Suprapubic skin (tissue), 4 donors: ENCODE results near the gene KCNJ6. TPM values are rescaled to one million over a fixed set of nuclear protein-coding genes. Genes with fewer than 3 reads are reported as not detected.

ENCODE experiments used
- DNase-seq, 2 donors: peaks; one replicate each; pipeline ENCODE4 v3.0.0-alpha.2; 2019; ENCODE audit warnings: low spot score in 2 of 2
- H3K27ac ChIP-seq: fragments of 200-600 bp; sonication (generic); one replicate; pipeline ENCODE4 v1.5.1; 2019
- H3K27me3 ChIP-seq: fragments of 200-600 bp; sonication (generic); one replicate; pipeline ENCODE4 v1.5.1; 2019
- H3K36me3 ChIP-seq: fragments of 200-600 bp; sonication (generic); one replicate; pipeline ENCODE4 v1.5.1; 2019
- H3K4me1 ChIP-seq: fragments of 200-600 bp; sonication (generic); one replicate; pipeline ENCODE4 v1.5.1; 2019
- H3K4me3 ChIP-seq: fragments of 200-600 bp; sonication (generic); one replicate; pipeline ENCODE4 v1.5.1; 2019; ENCODE audit warnings: mild to moderate bottlenecking
- H3K9me3 ChIP-seq: fragments of 200-600 bp; sonication (generic); one replicate; pipeline ENCODE4 v1.5.1; 2019
- EP300 ChIP-seq: sonication (generic); formaldehyde crosslinking; IDR thresholded peaks from one replicate; pipeline ENCODE4 v1.6.1; 2017; ENCODE audit warnings: antibody characterized with exemption
- POLR2A ChIP-seq, 2 donors: fragments of 450-650 bp; IDR thresholded peaks; one replicate each; pipeline ENCODE4 v1.6.1; 2017; ENCODE audit warnings: antibody characterized with exemption in 2 of 2, mild to moderate bottlenecking in 2 of 2, moderate library complexity in 2 of 2
- POLR2AphosphoS5 ChIP-seq, 3 donors: sonication (generic); formaldehyde crosslinking; IDR thresholded peaks; one replicate each; pipeline ENCODE4 v1.6.1; 2017; ENCODE audit warnings: antibody characterized with exemption in 3 of 3
- WGBS: methylation state at CpG from one replicate; pipeline ENCODE4 v1.1.5; 2018; 5-methylcytosine and 5-hydroxymethylcytosine counted together
- total RNA-seq, 4 donors: library from RNA; depleted of rRNA; stranded (reverse); fragments of >200 nt; gene quantifications; one replicate each; pipeline ENCODE4 v1.1.0, GENCODE V29; 2016
- TF ChIP-seq, protein P1 (sequence below), 2 donors: fragments of 200-600 bp in 1 of 2; fragments of 450-650 bp in 1 of 2; sonication (generic) in 1 of 2; IDR thresholded peaks; one replicate each; pipeline ENCODE4 v1.5.1; 2016 to 2019; ENCODE audit warnings: antibody characterized with exemption in 2 of 2, mild to moderate bottlenecking in 1 of 2, moderate library complexity in 1 of 2

KCNJ6 gene
- total RNA-seq, 4 donors from 2014 or later: not detected

DNA sequence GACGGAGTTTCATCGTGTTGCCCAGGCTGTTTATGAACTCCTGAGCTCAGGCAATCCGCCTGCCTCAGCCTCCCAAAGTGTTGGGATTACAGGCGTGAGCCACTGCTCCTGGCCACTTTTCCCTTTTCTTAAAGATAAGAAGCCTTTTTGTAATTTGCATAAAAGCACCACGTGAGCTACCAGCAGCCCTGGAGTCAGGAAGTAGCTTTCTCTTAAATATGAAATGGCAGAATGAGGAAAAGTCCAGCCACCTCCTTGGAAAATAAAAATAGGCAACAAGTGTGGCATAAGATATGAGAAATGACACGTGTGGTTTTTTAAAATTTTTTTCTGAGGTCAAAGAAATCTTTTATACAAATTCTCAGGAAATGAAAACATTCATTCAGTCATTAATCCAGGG is 289.9 kb downstream of the KCNJ6 start:
- Histone ChIP-seq H3K27me3 (no peaks in the 10 kb centered on the region), H3K9me3 (no peaks in the 10 kb centered on the region), H3K27ac (no peak overlapping the region), H3K36me3 (no peaks in the 10 kb centered on the region), H3K4me1 (no peaks in the 10 kb centered on the region), H3K4me3 (no peak overlapping the region)
- no peak for DNase-seq
- 75% methylated on average over 6 of the region's 6 CpGs for WGBS
- TF ChIP-seq POLR2A (IDR thresholded peaks at IDR 0.05) (no peak), EP300 (no peak), POLR2AphosphoS5 (IDR thresholded peaks at IDR 0.05) (no peak)
- TF ChIP-seq, protein P1, sequence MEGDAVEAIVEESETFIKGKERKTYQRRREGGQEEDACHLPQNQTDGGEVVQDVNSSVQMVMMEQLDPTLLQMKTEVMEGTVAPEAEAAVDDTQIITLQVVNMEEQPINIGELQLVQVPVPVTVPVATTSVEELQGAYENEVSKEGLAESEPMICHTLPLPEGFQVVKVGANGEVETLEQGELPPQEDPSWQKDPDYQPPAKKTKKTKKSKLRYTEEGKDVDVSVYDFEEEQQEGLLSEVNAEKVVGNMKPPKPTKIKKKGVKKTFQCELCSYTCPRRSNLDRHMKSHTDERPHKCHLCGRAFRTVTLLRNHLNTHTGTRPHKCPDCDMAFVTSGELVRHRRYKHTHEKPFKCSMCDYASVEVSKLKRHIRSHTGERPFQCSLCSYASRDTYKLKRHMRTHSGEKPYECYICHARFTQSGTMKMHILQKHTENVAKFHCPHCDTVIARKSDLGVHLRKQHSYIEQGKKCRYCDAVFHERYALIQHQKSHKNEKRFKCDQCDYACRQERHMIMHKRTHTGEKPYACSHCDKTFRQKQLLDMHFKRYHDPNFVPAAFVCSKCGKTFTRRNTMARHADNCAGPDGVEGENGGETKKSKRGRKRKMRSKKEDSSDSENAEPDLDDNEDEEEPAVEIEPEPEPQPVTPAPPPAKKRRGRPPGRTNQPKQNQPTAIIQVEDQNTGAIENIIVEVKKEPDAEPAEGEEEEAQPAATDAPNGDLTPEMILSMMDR (IDR thresholded peaks at IDR 0.05): no peak

DNA sequence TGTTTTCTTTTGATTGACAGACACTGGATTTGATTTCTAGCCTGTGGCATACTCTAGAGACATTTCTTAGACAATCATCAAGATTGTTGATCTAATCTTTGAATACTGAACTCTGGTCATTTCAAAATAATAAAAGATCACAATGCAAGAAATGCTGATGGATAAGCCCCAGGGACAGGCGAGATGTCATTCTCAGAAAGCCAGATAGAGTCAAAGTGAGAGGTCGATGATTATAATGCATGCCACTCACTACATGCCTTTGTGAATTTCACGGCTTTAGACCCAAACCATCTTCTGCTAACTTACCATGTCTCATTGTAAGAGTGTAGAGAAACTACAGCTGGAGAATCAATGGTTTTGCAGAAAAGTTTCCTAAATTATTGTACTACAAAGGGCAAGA is 292.6 kb downstream of the KCNJ6 start:
- 91% methylated on average over 3 of the region's 3 CpGs for whole genome bisulfite sequencing
- H3K27me3 ChIP-seq: no peaks in the 10 kb centered on the region
- no peak overlapping the region for H3K27ac ChIP-seq
- TF ChIP-seq, protein P1 (IDR thresholded peaks at IDR 0.05): no peak
- no peak for TF ChIP-seq EP300
- TF ChIP-seq POLR2AphosphoS5 (IDR thresholded peaks at IDR 0.05): no peak
- no peak for TF ChIP-seq POLR2A (IDR thresholded peaks at IDR 0.05)
- H3K9me3 ChIP-seq: no peaks in the 10 kb centered on the region
- DNase-seq: no peak
- no peaks in the 10 kb centered on the region for H3K36me3 ChIP-seq
- H3K4me3 ChIP-seq: no peak overlapping the region
- peaks cover 10% of the 10 kb centered on the region for H3K4me1 ChIP-seq

DNA sequence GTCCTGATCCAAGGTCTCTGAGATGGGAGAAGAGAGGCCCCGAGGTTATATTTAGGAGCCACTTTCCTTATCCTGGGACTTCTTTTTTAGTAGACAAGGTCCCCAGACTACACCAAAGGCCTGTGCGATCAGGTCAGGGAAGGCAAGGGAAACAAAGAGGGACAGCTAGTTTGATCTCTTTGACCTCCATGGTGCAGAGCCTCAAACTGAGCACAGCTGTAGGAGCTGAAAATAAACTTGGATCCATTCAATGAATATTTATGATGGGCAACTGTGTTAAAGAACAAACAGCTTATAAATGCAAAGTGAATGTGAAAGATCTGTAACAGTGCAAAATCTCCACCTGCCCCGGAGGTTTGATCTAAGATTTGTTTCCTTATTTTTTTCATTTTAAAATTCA is 293.1 kb downstream of the KCNJ6 start:
- Histone ChIP-seq H3K4me1 (peaks cover 10% of the 10 kb centered on the region), H3K27me3 (no peaks in the 10 kb centered on the region), H3K9me3 (no peaks in the 10 kb centered on the region), H3K27ac (no peak overlapping the region), H3K36me3 (no peaks in the 10 kb centered on the region), H3K4me3 (no peak overlapping the region)
- DNase-seq: no peak
- 55% methylated on average over 3 of the region's 3 CpGs for WGBS
- TF ChIP-seq EP300: no peak
- TF ChIP-seq POLR2AphosphoS5 (IDR thresholded peaks at IDR 0.05): no peak
- TF ChIP-seq, protein P1 (IDR thresholded peaks at IDR 0.05): no peak
- no peak for TF ChIP-seq POLR2A (IDR thresholded peaks at IDR 0.05)

DNA sequence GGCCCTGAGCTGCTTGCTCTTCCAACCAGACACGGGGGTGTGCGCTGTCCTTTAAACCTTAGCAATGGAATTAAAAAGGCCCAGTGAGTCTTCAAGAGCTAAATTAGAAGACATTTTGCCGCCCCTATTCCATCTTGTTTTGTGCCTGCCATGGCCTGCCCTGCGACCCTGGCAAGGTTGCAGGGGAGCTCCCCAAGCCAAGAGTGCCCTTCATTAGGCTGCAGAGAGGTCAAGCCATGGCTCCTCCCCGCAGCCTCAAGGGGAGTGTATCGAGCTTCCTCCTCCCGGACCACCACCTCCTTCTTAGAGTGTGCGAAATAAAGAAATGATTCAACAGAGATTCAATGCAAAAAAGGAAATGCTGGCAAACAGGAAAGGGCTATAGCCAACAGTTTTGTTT is 293.5 kb downstream of the KCNJ6 start:
- no peaks in the 10 kb centered on the region for H3K9me3 ChIP-seq
- H3K36me3 ChIP-seq: no peaks in the 10 kb centered on the region
- TF ChIP-seq POLR2AphosphoS5 (IDR thresholded peaks at IDR 0.05): no peak
- no peak for TF ChIP-seq EP300
- TF ChIP-seq, protein P1 (IDR thresholded peaks at IDR 0.05): no peak
- TF ChIP-seq POLR2A (IDR thresholded peaks at IDR 0.05): no peak
- H3K27ac ChIP-seq: no peak overlapping the region
- 64% methylated on average over 8 of the region's 8 CpGs for WGBS
- no peaks in the 10 kb centered on the region for H3K27me3 ChIP-seq
- H3K4me1 ChIP-seq: peaks cover 10% of the 10 kb centered on the region
- no peak overlapping the region for H3K4me3 ChIP-seq
- DNase-seq: no peak

DNA sequence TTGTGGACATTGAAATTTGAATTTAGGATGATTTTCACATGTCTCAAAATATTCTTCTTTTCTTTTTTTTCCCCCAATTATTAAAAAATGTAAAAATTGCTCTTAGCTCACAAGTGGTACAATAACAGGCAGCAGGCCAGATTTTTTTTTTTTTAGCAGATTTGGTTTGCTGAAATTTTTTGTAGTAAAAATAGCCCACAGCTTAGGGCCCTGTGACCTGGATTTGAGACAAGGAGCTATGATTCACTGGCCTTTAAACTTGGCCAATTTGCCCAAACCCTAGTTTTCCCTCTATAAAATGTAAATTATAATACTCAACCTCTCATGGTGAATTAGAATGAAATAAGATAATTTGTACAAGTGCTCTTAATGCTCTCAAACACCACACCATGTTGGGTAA is 295.9 kb downstream of the KCNJ6 start:
- no peaks in the 10 kb centered on the region for H3K9me3 ChIP-seq

More for the DNA sequence above, 295.9 kb downstream of the KCNJ6 start:
- H3K27me3 ChIP-seq: peaks cover 3% of the 10 kb centered on the region
- no peak overlapping the region for H3K4me3 ChIP-seq
- no peak overlapping the region for H3K27ac ChIP-seq
- H3K4me1 ChIP-seq: peaks cover 10% of the 10 kb centered on the region
- DNase-seq: no peak
- H3K36me3 ChIP-seq: no peaks in the 10 kb centered on the region
- no peak for TF ChIP-seq POLR2AphosphoS5 (IDR thresholded peaks at IDR 0.05)
- TF ChIP-seq, protein P1 (IDR thresholded peaks at IDR 0.05): no peak
- TF ChIP-seq EP300: no peak
- no peak for TF ChIP-seq POLR2A (IDR thresholded peaks at IDR 0.05)
